GM18867 (cell line): Measurements from ENCODE around the gene NOTCH3.

Source experiments
- ATAC-seq: cut with Tn5 transposase; IDR thresholded peaks from one replicate; pipeline ENCODE4 v1.9.1; 2021; ENCODE audit warnings: mild to moderate bottlenecking, moderate library complexity; ENCODE audit not compliant: unreplicated experiment

Gene NOTCH3

GRCh38 chr19:15169541-15170285, 31.1 kb downstream of the NOTCH3 start:
- ATAC-seq: no peak

GRCh38 chr19:15166700-15167099, 34.1 kb downstream of the NOTCH3 start:
- ATAC-seq: no peak

DNA sequence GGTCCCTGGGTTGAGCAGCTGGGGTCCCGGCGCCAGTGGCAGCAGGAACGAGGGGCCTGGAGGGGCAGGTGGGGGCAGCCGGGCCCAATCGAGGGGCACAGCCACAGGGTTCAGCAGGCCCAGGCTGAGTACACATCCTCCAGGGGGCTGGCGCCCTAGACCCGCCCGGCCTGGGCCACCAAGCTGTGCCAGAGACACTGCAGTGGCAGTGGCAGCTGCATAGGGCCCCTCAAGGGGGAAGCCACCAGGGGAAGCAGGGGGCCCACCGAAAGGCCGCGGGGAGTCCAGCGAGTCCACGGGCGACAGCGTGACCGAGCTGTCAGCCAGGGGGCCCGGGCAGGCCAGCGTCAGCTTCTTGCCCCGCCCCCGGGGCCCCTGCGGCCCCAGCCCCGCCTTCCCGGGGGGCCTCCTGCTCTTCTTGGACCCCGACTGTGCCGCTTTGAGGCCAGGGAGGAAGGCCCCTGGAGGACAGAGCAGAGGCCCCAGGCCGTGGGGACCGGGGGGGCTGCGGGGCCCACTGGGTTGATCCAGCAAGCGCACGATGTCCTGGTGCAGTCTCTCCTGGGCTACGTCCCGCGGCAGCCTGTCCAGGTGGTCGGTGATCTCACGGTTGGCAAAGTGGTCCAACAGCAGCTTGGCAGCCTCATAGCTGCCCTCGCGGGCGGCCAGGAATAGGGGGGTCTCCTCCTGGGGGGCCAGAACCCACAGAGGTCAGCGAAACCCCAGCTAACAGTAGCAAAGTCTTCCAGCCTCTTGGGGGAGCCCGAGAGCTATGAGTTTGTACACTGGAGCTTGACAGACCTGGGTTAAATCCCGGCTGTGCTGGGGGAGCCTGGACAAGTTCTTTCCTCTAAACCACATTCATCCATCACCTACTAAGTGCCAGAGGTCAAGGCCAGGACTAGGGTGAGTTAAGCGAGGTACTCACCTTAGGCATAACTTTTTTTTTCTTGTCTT, 39.5 kb downstream of the NOTCH3 start:
- no peak for ATAC-seq

DNA sequence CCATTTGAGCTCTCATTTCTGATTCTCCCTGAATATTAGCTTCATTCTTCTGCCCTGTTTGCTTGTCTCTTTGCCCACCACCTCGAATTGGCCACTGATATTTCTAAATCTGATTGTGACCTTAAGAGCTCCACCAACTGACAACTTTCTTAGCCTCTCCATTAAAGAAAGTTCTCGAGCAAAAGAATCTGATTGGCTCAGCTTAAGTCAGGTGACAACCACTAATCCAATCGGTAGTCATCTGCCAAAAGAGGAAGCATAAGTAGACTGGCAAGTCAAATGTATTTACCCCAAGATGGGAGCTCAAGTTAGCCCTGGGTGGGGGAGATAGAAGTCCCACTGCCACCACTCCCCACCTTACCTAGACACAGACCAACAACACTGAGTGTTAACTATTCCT, 41.5 kb downstream of the NOTCH3 start:
- ATAC-seq: no peak

GRCh38 chr19:15156391-15156790, 44.4 kb downstream of the NOTCH3 start:
- no peak for ATAC-seq

GRCh38 chr19:15155296-15155695, 45.5 kb downstream of the NOTCH3 start:
- no peak for ATAC-seq

DNA sequence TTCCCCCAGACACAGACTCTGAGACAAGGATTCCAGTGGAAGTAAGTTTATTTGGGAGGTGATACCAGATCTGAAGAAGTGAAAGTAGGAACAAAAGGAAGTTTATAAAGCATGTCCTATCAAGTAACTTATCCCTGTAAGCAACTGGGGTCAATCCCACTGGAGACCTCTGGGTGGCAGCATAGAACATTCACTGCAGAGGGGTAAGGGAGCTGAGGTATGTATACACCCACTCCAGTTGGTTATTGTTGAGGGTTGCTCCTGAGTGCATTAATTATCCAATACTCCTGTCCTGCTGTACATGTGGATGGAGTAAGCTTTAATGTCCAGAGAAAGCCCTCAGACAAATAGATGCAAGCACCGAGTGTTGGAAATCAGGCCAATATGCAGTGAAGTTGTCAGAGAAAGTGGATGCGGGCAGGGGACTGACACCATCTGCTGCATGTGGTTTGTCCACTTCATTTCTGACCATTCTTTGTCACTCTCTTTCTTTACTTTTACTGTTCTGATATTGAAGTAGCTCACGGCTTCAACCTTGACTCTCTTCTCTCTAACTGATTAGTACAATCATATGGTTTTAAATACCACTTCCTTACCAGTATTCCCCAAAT, 46.7 kb downstream of the NOTCH3 start:
- no peak for ATAC-seq

- no peak for ATAC-seq
These were observed 51.1 kb downstream of the NOTCH3 start for GRCh38 chr19:15149737-15150136.

GRCh38 chr19:15147090-15147489, 53.7 kb downstream of the NOTCH3 start:
- no peak for ATAC-seq

DNA sequence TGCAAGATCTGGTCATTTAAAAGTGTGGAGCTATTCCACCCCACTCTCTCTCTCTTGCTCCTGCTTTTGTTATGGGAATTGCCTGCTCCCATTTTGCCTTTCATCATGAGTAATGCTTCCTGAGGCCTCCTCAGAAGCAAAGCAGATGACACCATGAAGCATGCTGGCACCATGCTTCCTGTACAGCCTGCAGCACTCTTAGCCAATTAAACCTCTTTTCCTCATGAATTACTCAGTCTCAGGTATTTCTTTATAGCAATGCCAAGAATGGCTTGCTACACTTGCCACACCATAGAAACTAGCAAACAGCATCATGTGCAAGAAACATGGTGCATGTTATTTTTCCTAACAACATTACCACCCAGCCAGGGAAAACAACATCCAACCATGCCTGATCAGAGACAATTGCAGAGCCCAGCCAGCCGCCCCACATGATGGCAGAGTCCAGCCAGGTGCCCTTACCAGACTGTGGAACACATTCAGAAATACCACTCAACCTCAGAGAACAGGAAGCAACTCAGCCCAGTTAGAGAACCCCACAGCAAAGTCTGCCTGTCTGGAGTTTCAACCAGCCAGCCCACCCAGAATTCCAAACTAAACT, 56.6 kb downstream of the NOTCH3 start:
- ATAC-seq: no peak

DNA sequence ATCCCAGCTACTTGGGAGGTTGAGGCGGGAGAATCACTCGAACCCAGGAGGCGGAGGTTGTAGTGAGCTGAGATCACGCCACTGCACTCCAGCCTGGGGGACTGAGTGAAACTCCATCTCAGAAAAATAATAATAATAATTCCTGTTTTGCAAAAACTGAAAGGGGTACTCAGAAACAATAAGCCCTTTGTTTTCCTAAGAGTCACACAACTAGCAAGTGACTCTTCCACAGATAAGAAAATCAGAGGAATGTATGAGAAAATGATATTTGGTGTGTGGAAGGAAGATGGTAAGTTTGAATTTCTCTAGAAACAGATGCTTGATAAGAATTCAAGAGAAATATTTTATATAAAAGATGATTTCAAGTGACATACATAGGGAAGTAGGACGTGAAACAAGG, 58.5 kb downstream of the NOTCH3 start:
- no peak for ATAC-seq

- ATAC-seq: no peak
These were observed 59.7 kb downstream of the NOTCH3 start for GRCh38 chr19:15141143-15141542.

- no peak for ATAC-seq
These were observed 62.4 kb downstream of the NOTCH3 start for GRCh38 chr19:15138427-15138826.

DNA sequence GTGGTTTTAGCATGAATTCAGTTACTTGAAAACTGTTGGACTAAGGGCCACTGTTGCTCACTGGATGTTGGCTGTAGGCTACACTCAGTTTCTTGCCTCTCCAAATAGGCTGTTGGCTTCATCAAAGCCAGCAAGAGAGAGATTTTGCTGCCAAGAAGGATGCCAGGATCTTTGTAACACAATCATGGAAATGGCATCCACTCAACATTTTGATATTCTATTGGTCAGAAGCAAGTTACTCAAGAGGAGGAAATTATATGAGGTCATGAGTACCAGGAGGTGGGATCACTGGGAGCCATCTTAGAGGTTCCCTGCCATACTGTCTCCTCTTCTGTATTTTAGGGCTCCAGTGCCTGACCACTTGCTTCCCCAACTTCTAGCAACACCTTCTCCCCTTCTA, 63.0 kb downstream of the NOTCH3 start:
- no peak for ATAC-seq

- no peak for ATAC-seq
These were observed 64.4 kb downstream of the NOTCH3 start for GRCh38 chr19:15136234-15136954.

DNA sequence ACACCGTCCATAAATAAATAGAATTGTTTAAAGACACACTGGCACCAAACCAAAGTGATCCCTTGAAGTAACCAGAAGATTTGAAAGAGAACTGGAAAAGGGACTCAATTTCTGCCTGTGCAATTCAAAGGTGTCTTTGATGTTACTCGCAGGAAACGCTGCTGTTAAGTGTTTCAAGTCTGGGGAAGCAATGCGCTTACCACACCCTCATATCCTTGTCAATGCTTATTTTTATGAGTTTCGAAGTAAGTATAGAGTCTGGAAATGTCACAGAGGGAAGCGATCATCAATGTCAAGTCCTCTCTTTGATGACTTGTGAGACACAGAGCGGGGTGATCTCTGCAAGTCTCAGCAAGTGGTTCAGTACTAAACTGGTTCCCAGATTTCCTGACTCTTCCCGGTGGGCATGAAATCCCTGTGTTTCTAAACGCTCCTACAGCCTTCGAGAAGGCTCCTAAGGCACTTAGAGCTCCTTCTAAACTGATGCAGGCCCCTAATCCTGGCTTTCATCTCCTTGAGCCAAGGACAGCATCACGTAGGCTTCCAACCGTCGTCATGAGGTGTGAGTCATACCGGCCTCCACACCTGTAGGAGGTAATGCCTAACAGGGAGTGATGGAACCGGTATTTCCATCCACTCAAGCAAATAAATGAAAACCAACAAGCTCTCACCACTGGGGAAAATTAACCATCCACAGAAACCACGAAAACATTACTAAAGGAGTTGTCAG, 70.8 kb downstream of the NOTCH3 start:
- no peak for ATAC-seq

- no peak for ATAC-seq
These were observed 72.5 kb downstream of the NOTCH3 start for GRCh38 chr19:15128162-15128770.

DNA sequence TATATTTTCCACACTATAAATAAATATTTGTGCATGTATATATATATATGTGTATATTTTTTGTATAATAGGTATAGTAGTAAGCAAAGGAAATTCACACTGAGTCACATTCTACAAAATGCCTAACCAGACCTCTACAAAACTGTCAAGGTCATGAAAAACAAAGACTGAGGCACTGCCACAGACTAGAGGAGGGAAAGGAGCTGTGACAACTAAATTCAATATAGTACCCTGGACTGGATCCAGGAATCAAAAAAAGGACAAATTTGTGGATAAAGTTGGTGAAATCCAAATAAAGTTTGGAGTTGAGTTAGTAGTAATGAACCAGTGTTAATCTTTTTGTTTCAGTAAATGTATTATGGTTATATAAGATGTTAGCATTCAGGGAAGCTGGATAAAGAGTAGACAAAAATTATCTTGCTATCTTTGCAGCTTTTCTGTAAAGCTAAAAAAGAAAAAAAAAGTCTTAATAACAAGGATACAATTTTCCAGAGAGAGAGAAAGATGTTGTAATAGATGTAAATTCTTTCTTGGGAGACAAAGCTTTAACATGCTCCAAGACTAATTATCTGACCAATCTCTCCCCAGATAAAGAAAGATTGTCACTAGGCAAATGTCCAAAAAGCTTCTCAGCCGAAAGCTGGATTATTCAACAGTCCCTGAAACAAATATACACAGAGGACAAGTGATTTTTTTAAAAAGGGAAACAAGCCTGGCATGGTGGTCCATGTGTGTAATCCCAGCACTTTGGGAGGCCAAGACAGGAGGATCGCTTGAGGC, 74.5 kb downstream of the NOTCH3 start:
- no peak for ATAC-seq
